Loucy (cell line): ENCODE measurements around the gene LEP.
"Not testable (repeated sequence)": the region's sequence is repeated elsewhere in the genome, so short reads cannot be mapped to it uniquely, and the experiment has no call there.

Experiments
- CTCF ChIP-seq: fragments of 200-600 bp; sonication (generic); conservative IDR thresholded peaks from 2 replicates; pipeline ENCODE4 v1.5.1; 2014; ENCODE audit warnings: mild to moderate bottlenecking, antibody characterized with exemption, low read length
- EZH2phosphoT487 ChIP-seq: fragments of 200-600 bp; IDR thresholded peaks from 2 replicates; pipeline ENCODE4 v1.6.1; 2018; ENCODE audit warnings: antibody characterized with exemption, mild to moderate bottlenecking, moderate library complexity, borderline replicate concordance

GRCh38 chr7:128239146-128239545 is 1.9 kb upstream of the LEP start:
- TF ChIP-seq CTCF, EZH2phosphoT487: not testable (repeated sequence)
